ENCODE measurements around the gene LCN12. TPM values are rescaled to one million over a fixed set of nuclear protein-coding genes. Genes with fewer than 3 reads are reported as not detected.

The LCN12 gene
- total and polyA plus RNA-seq, 2 donors from 2014 or later = 35.5 to 42.9 TPM

- H3K27ac ChIP-seq (ENCODE audit: low read depth in 2 of 2, low read length in 2 of 2) = no peak overlapping the region
- H3K36me3 ChIP-seq (ENCODE audit: control insufficient read depth in 2 of 3, insufficient read depth in 3 of 3, low read length in 3 of 3) = peaks cover 0 to 16% (median 6%) of the 10 kb centered on the region in 3 donors
- no peaks in the 10 kb centered on the region for H3K9me3 ChIP-seq (ENCODE audit: control insufficient read depth in 2 of 3, insufficient read depth in 1 of 3, low read length in 3 of 3)
- no peak overlapping the region for H3K4me3 ChIP-seq (ENCODE audit: low read length in 3 of 3)
- intact Hi-C loops (cut with DNase I) = no loop called here
- no peak overlapping the region for H3K9ac ChIP-seq (ENCODE audit: low read length in 3 of 3)
- no peak for TF ChIP-seq CTCF (IDR thresholded peaks at IDR 0.05; ENCODE audit: borderline replicate concordance, extremely low read depth, insufficient read depth)
- no peak for DNase-seq
- no peaks in the 10 kb centered on the region for H3K4me1 ChIP-seq (ENCODE audit: control insufficient read depth in 2 of 3, insufficient read depth in 2 of 3, low read depth in 1 of 3, low read length in 3 of 3)
- no peaks in the 10 kb centered on the region for H3K27me3 ChIP-seq (ENCODE audit: control insufficient read depth, insufficient read depth, low read length)
- FAIRE-seq = no peak
Observed at GRCh38 chr9:136913701-136914438, 38.2 kb upstream of the LCN12 start.

GRCh38 chr9:136915632-136916329, 36.3 kb upstream of the LCN12 start:
- FAIRE-seq = no peak
- H3K9ac ChIP-seq (ENCODE audit: low read length in 3 of 3) = no peak overlapping the region
- H3K27me3 ChIP-seq (ENCODE audit: control insufficient read depth, insufficient read depth, low read length) = no peaks in the 10 kb centered on the region
- H3K4me1 ChIP-seq (ENCODE audit: control insufficient read depth in 2 of 3, insufficient read depth in 2 of 3, low read depth in 1 of 3, low read length in 3 of 3) = no peaks in the 10 kb centered on the region
- no peak overlapping the region for H3K4me3 ChIP-seq (ENCODE audit: low read length in 3 of 3)
- no peak overlapping the region for H3K27ac ChIP-seq (ENCODE audit: low read depth in 2 of 2, low read length in 2 of 2)
- no peak for DNase-seq
- intact Hi-C loops (cut with DNase I) = no loop called here
- H3K36me3 ChIP-seq (ENCODE audit: control insufficient read depth in 2 of 3, insufficient read depth in 3 of 3, low read length in 3 of 3) = peaks cover 0 to 16% (median 6%) of the 10 kb centered on the region in 3 donors
- no peak for TF ChIP-seq CTCF (IDR thresholded peaks at IDR 0.05; ENCODE audit: borderline replicate concordance, extremely low read depth, insufficient read depth)
- no peaks in the 10 kb centered on the region for H3K9me3 ChIP-seq (ENCODE audit: control insufficient read depth in 2 of 3, insufficient read depth in 1 of 3, low read length in 3 of 3)

GRCh38 chr9:136916330-136917184, 35.5 kb upstream of the LCN12 start:
- Histone ChIP-seq H3K27me3 (ENCODE audit: control insufficient read depth, insufficient read depth, low read length) (no peaks in the 10 kb centered on the region), H3K36me3 (ENCODE audit: control insufficient read depth in 2 of 3, insufficient read depth in 3 of 3, low read length in 3 of 3) (peaks cover 0 to 16% (median 6%) of the 10 kb centered on the region in 3 donors), H3K4me3 (ENCODE audit: low read length in 3 of 3) (no peak overlapping the region), H3K4me1 (ENCODE audit: control insufficient read depth in 2 of 3, insufficient read depth in 2 of 3, low read depth in 1 of 3, low read length in 3 of 3) (no peaks in the 10 kb centered on the region), H3K27ac (ENCODE audit: low read depth in 2 of 2, low read length in 2 of 2) (no peak overlapping the region), H3K9me3 (ENCODE audit: control insufficient read depth in 2 of 3, insufficient read depth in 1 of 3, low read length in 3 of 3) (no peaks in the 10 kb centered on the region), H3K9ac (ENCODE audit: low read length in 3 of 3) (no peak overlapping the region)
- intact Hi-C loops (cut with DNase I) = no loop called here
- no peak for TF ChIP-seq CTCF (IDR thresholded peaks at IDR 0.05; ENCODE audit: borderline replicate concordance, extremely low read depth, insufficient read depth)
- no peak for DNase-seq
- FAIRE-seq = no peak

All from kidney (tissue), 14 donors.